ENCODE data around the gene C5orf34. TPM values are rescaled to one million over a fixed set of nuclear protein-coding genes. Genes with fewer than 3 reads are reported as not detected.

C5orf34 gene
- polyA plus RNA-seq, 1 donor from 2014 or later, result 12.7 TPM

DNA sequence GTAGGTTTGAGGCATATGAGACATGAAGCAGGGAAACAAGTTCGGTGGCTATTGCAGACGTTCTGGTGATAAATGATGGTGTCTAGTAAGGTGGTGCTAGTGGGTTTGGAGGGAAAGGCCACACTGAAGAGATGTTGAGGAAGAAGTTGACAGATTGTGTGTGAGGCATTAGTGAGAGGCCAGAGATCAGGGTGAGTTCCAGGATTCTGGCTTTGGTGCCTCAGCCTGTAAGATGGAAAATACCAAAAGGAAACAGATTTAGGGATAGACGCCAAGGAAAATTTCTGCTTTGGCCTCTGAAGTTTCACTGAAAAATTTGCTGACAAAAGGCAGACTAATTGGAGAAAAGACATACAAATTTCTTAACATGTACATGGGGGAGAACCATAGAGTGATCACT is 48.4 kb upstream of the C5orf34 start:
- Histone ChIP-seq H3K9ac (ENCODE audit: low read length) (no peak overlapping the region), H3K27me3 (ENCODE audit: insufficient read depth, low read depth, low read length) (no peaks in the 10 kb centered on the region), H3K4me2 (ENCODE audit: low read length) (no peak overlapping the region), H3K4me3 (ENCODE audit: low read length) (no peak overlapping the region), H2AFZ (ENCODE audit: low read depth, low read length) (no peak overlapping the region), H3K9me3 (ENCODE audit: low read length) (no peaks in the 10 kb centered on the region), H3F3A (ENCODE audit: insufficient read depth, low read length, poor library complexity, severe bottlenecking) (peaks cover 3% of the 10 kb centered on the region), H3K36me3 (ENCODE audit: insufficient read depth, low read length) (no peaks in the 10 kb centered on the region), H3K27ac (ENCODE audit: low read length) (no peak overlapping the region), H3K9me2 (ENCODE audit: insufficient read depth, low read length) (no peaks in the 10 kb centered on the region), H3K79me2 (replicated peaks; ENCODE audit: insufficient read depth, low read length) (no peaks in the 10 kb centered on the region), H4K20me1 (ENCODE audit: insufficient read depth) (no peaks in the 10 kb centered on the region)
- no peak for TF ChIP-seq EZH2 (IDR thresholded peaks at IDR 0.05; ENCODE audit: borderline replicate concordance, insufficient read depth, low read length, poor library complexity, severe bottlenecking)
- no peak for TF ChIP-seq MXI1 (conservative IDR thresholded peaks at IDR 0.05; ENCODE audit: poor library complexity, severe bottlenecking)
- TF ChIP-seq TAF1 (IDR thresholded peaks at IDR 0.05; ENCODE audit: low read depth), result no peak
- no peak for TF ChIP-seq SMC3 (conservative IDR thresholded peaks at IDR 0.05; ENCODE audit: poor library complexity)
- TF ChIP-seq, protein P1, sequence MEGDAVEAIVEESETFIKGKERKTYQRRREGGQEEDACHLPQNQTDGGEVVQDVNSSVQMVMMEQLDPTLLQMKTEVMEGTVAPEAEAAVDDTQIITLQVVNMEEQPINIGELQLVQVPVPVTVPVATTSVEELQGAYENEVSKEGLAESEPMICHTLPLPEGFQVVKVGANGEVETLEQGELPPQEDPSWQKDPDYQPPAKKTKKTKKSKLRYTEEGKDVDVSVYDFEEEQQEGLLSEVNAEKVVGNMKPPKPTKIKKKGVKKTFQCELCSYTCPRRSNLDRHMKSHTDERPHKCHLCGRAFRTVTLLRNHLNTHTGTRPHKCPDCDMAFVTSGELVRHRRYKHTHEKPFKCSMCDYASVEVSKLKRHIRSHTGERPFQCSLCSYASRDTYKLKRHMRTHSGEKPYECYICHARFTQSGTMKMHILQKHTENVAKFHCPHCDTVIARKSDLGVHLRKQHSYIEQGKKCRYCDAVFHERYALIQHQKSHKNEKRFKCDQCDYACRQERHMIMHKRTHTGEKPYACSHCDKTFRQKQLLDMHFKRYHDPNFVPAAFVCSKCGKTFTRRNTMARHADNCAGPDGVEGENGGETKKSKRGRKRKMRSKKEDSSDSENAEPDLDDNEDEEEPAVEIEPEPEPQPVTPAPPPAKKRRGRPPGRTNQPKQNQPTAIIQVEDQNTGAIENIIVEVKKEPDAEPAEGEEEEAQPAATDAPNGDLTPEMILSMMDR (IDR thresholded peaks at IDR 0.05; ENCODE audit: poor library complexity, severe bottlenecking), result no peak
- TF ChIP-seq EP300 (conservative IDR thresholded peaks at IDR 0.05; ENCODE audit: poor library complexity, severe bottlenecking), result no peak
- no peak for TF ChIP-seq POLR2AphosphoS5 (IDR thresholded peaks at IDR 0.05)

DNA sequence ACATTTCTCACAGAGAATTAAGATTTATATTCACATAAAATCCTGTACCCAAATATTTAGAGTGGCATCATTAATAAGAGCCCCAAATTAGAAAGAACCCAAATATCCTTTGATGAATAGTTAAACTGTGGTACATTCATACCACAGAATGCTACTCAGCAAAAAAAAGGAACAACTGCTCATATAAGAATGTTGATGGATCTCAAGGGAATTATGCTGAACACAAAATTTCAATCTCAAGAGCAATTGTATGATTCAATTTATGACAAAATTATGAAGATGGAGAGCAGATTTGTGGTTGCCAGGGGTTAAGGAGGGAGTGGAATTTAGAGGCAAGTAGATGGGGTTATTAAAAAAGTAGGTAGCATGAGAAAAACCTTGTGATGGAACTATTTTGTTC is 46.4 kb upstream of the C5orf34 start:
- Histone ChIP-seq H3K79me2 (replicated peaks; ENCODE audit: insufficient read depth, low read length) (no peaks in the 10 kb centered on the region), H3K9ac (ENCODE audit: low read length) (no peak overlapping the region), H3K27me3 (ENCODE audit: insufficient read depth, low read depth, low read length) (no peaks in the 10 kb centered on the region), H3F3A (ENCODE audit: insufficient read depth, low read length, poor library complexity, severe bottlenecking) (peaks cover 4% of the 10 kb centered on the region), H3K4me2 (ENCODE audit: low read length) (no peak overlapping the region), H2AFZ (ENCODE audit: low read depth, low read length) (no peak overlapping the region), H4K20me1 (ENCODE audit: insufficient read depth) (no peaks in the 10 kb centered on the region), H3K4me3 (ENCODE audit: low read length) (no peak overlapping the region), H3K9me3 (ENCODE audit: low read length) (no peaks in the 10 kb centered on the region), H3K36me3 (ENCODE audit: insufficient read depth, low read length) (no peaks in the 10 kb centered on the region), H3K9me2 (ENCODE audit: insufficient read depth, low read length) (no peaks in the 10 kb centered on the region), H3K27ac (ENCODE audit: low read length) (no peak overlapping the region)
- TF ChIP-seq POLR2AphosphoS5 (IDR thresholded peaks at IDR 0.05), result no peak

DNA sequence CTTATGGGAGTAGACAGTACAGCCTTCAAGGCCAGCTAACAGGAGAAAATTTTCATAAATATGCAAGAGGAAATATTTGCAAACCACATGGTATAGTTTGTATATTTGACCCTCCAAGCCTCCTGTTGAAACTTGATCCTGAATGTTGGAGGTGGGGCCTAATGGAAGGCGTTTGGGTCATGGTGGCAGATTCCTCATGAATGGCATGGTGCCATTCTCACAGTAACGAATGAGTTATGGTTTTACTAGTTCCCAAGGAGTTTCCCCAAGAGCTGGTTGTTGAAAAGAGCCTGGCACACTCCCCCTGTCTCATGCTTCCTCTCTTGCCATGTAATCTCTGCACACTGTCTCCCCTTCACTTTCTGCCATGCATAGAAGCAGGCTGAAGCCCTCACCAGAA is 45.2 kb upstream of the C5orf34 start:
- no peaks in the 10 kb centered on the region for H3K9me2 ChIP-seq (ENCODE audit: insufficient read depth, low read length)
- no peak overlapping the region for H3K27ac ChIP-seq (ENCODE audit: low read length)
- no peak overlapping the region for H2AFZ ChIP-seq (ENCODE audit: low read depth, low read length)
- TF ChIP-seq POLR2AphosphoS5 (IDR thresholded peaks at IDR 0.05), result no peak
- TF ChIP-seq SMC3 (conservative IDR thresholded peaks at IDR 0.05; ENCODE audit: poor library complexity), result no peak
- TF ChIP-seq EZH2 (IDR thresholded peaks at IDR 0.05; ENCODE audit: borderline replicate concordance, insufficient read depth, low read length, poor library complexity, severe bottlenecking), result no peak
- no peak for TF ChIP-seq TAF1 (IDR thresholded peaks at IDR 0.05; ENCODE audit: low read depth)
- TF ChIP-seq, protein P1 (IDR thresholded peaks at IDR 0.05; ENCODE audit: poor library complexity, severe bottlenecking), result no peak
- TF ChIP-seq EP300 (conservative IDR thresholded peaks at IDR 0.05; ENCODE audit: poor library complexity, severe bottlenecking), result no peak
- no peak overlapping the region for H3K9ac ChIP-seq (ENCODE audit: low read length)
- H3K9me3 ChIP-seq (ENCODE audit: low read length), result no peaks in the 10 kb centered on the region
- no peak overlapping the region for H3K4me2 ChIP-seq (ENCODE audit: low read length)
- H4K20me1 ChIP-seq (ENCODE audit: insufficient read depth), result no peaks in the 10 kb centered on the region
- H3K27me3 ChIP-seq (ENCODE audit: insufficient read depth, low read depth, low read length), result no peaks in the 10 kb centered on the region
- peaks cover 3% of the 10 kb centered on the region for H3K36me3 ChIP-seq (ENCODE audit: insufficient read depth, low read length)
- peaks cover 11% of the 10 kb centered on the region for H3K79me2 ChIP-seq (replicated peaks; ENCODE audit: insufficient read depth, low read length)
- H3F3A ChIP-seq (ENCODE audit: insufficient read depth, low read length, poor library complexity, severe bottlenecking), result peaks cover 4% of the 10 kb centered on the region
- H3K4me3 ChIP-seq (ENCODE audit: low read length), result no peak overlapping the region

All from neural cell (in vitro differentiated cells).